Fibroblast of mammary gland (primary cell): Measurements from ENCODE around the gene NEMP2.

ENCODE experiments used
- DNase-seq: peaks from one replicate; pipeline ENCODE4 v3.0.0-alpha.2; 2010; ENCODE audit warnings: low read depth
- H3K4me3 ChIP-seq: 2 replicates; pipeline ENCODE4 v1.5.1; 2011; ENCODE audit warnings: low read depth, mild to moderate bottlenecking, low read length, moderate library complexity; ENCODE audit not compliant: control insufficient read depth
- TF ChIP-seq, protein P1 (sequence below): conservative IDR thresholded peaks from 2 replicates; pipeline ENCODE4 v1.5.1; 2011; ENCODE audit warnings: low read depth, low read length, inconsistent platforms; ENCODE audit not compliant: control insufficient read depth, insufficient read depth

Gene NEMP2

DNA sequence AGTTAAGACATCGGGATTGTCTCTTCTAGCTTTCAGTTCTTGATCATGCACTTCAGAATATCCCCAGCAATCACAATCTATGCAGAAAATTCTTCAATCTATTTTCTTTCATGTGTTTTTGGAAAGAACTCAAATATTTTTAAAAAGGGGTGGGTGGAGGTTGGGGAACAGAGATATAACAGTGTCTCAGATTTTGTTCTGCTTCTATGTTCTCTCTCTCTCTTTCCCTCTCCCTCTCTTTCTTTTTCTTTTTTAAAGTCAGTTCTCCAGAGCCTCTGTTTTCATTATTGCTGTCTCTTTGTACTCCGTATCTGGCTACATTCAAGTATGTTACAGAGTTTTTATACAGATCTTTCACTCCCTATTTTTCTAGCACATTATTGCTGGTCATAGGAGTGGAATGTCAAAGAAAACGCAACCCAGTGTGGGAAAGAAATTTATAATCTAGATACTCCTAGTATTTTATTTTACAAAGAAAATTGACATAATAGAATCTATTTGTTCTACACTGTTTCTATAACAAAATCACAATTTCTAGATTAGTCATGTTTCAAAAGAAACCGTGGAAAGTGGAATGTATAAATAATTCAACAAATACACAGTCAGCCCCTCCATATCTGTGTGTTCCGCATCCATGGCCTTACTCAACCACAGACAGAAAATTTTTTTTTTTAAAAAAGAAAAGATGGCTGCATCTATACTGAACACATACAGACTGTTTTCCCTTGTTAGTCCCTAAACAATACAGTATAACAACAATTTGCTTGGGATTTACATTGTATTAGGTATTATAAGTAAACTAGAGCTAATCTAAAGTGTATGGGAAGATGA lies 11.2 kb upstream of the NEMP2 start:
- TF ChIP-seq, protein P1, sequence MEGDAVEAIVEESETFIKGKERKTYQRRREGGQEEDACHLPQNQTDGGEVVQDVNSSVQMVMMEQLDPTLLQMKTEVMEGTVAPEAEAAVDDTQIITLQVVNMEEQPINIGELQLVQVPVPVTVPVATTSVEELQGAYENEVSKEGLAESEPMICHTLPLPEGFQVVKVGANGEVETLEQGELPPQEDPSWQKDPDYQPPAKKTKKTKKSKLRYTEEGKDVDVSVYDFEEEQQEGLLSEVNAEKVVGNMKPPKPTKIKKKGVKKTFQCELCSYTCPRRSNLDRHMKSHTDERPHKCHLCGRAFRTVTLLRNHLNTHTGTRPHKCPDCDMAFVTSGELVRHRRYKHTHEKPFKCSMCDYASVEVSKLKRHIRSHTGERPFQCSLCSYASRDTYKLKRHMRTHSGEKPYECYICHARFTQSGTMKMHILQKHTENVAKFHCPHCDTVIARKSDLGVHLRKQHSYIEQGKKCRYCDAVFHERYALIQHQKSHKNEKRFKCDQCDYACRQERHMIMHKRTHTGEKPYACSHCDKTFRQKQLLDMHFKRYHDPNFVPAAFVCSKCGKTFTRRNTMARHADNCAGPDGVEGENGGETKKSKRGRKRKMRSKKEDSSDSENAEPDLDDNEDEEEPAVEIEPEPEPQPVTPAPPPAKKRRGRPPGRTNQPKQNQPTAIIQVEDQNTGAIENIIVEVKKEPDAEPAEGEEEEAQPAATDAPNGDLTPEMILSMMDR = no peak
- DNase-seq = no peak
- no peak overlapping the region for H3K4me3 ChIP-seq

GRCh38 chr2:190545093-190545492 lies 10.6 kb upstream of the NEMP2 start:
- TF ChIP-seq, protein P1 = no peak
- DNase-seq = no peak
- no peak overlapping the region for H3K4me3 ChIP-seq

GRCh38 chr2:190540048-190540447 lies 5.5 kb upstream of the NEMP2 start:
- TF ChIP-seq, protein P1 = no peak
- DNase-seq = peak; percentile 30

GRCh38 chr2:190538201-190538600 lies 3.7 kb upstream of the NEMP2 start:
- TF ChIP-seq, protein P1 = no peak
- no peak overlapping the region for H3K4me3 ChIP-seq
- no peak for DNase-seq

More at GRCh38 chr2:190540048-190540447, 5.5 kb upstream of the NEMP2 start:
- no peak overlapping the region for H3K4me3 ChIP-seq

DNA sequence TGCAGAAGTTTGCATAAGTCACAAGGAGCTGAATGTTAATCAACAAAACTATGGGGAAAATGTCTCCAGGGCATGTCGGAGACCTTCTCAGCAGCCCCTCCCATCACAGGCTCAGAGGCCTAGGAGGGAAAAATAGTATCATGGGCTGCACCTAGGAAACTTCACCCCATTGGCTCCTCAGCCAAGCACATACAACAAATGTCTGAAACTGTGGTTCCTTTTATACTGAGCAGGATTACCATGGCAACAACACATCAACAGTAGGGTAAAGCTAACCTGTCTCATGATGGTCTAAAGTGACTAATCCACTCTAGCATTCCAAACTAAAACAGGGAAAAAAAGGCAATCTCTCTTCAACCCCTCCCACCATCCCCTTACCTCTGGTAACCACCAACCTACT lies 3.2 kb upstream of the NEMP2 start:
- no peak for DNase-seq
- TF ChIP-seq, protein P1 = no peak
- H3K4me3 ChIP-seq = no peak overlapping the region

GRCh38 chr2:190535586-190535985 lies 1.1 kb upstream of the NEMP2 start:
- TF ChIP-seq, protein P1 = no peak
- no peak for DNase-seq
- H3K4me3 ChIP-seq = peak overlapping the region; percentile 66

DNA sequence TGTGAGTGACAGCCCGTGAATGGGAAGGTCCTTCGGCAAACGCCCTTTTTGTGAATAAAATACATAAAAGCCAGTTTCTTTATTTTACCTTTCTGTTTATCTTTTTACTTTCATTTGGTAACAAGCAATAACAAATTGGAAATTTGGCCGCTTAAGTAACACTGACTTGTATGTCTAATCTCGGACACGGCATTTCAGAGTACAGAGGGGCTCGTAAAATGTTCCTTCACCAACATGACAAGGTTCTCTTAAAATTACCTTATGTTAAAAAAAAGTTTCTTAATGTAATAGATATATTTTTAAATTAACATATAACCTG lies 558 bp upstream of the NEMP2 start:
- TF ChIP-seq, protein P1 = no peak
- no peak for DNase-seq
- H3K4me3 ChIP-seq = peak overlapping the region; percentile 66
